Epithelial cell of proximal tubule (primary cell): ENCODE measurements around the gene MMP23B. TPM values are rescaled to one million over a fixed set of nuclear protein-coding genes. Genes with fewer than 3 reads are reported as not detected.
"Not testable (repeated sequence)": the region's sequence is repeated elsewhere in the genome, so short reads cannot be mapped to it uniquely, and the experiment has no call there.

Experiments
- DNase-seq: peaks from one replicate; pipeline ENCODE4 v3.0.0-alpha.2; 2011; ENCODE audit warnings: low read depth
- H3K4me3 ChIP-seq: 2 replicates; pipeline ENCODE4 v1.5.1; 2011; ENCODE audit warnings: low read depth, mild to moderate bottlenecking, low read length
- CTCF ChIP-seq: conservative IDR thresholded peaks from 2 replicates; pipeline ENCODE4 v1.5.1; 2012; ENCODE audit warnings: low read depth, mild to moderate bottlenecking, low read length
- total RNA-seq: library from RNA; depleted of rRNA; stranded (reverse); fragments of >200 nt; gene quantifications from 2 replicates; pipeline ENCODE4 v1.2.3, GENCODE V29; 2015

Gene MMP23B
- total RNA-seq, 1 donor from 2014 or later: 15.0 TPM

- H3K4me3 ChIP-seq: no peak overlapping the region
- no peak for DNase-seq
- TF ChIP-seq CTCF: no peak
These were observed 1.6 kb upstream of the MMP23B start for GRCh38 chr1:1630191-1630964.

GRCh38 chr1:1630965-1631781 is 800 bp upstream of the MMP23B start:
- no peak for TF ChIP-seq CTCF
- no peak for DNase-seq
- H3K4me3 ChIP-seq: no peak overlapping the region

GRCh38 chr1:1633409-1633808 is 1.4 kb downstream of the MMP23B start:
- not testable (repeated sequence) for H3K4me3 ChIP-seq, DNase-seq

- not testable (repeated sequence) for H3K4me3 ChIP-seq, DNase-seq
These were observed 2.6 kb downstream of the MMP23B start for GRCh38 chr1:1634613-1635012.

- not testable (repeated sequence) for DNase-seq, H3K4me3 ChIP-seq
These were observed 4.9 kb downstream of the MMP23B start for GRCh38 chr1:1636621-1637478.

GRCh38 chr1:1637479-1637875 is 5.5 kb downstream of the MMP23B start:
- H3K4me3 ChIP-seq, DNase-seq: not testable (repeated sequence)

- not testable (repeated sequence) for H3K4me3 ChIP-seq, DNase-seq
These were observed 6.6 kb downstream of the MMP23B start for GRCh38 chr1:1638528-1638927.

- not testable (repeated sequence) for H3K4me3 ChIP-seq, DNase-seq
These were observed 7.4 kb downstream of the MMP23B start for GRCh38 chr1:1639368-1639767.

- H3K4me3 ChIP-seq, DNase-seq: not testable (repeated sequence)
These were observed 8.1 kb downstream of the MMP23B start for GRCh38 chr1:1640081-1640480.

- not testable (repeated sequence) for H3K4me3 ChIP-seq, DNase-seq
These were observed 8.9 kb downstream of the MMP23B start for GRCh38 chr1:1640711-1641461.

- DNase-seq, H3K4me3 ChIP-seq: not testable (repeated sequence)
These were observed 14.4 kb downstream of the MMP23B start for GRCh38 chr1:1646326-1646725.

GRCh38 chr1:1647567-1648241 is 15.7 kb downstream of the MMP23B start:
- not testable (repeated sequence) for DNase-seq, H3K4me3 ChIP-seq

GRCh38 chr1:1648265-1648664 is 16.3 kb downstream of the MMP23B start:
- H3K4me3 ChIP-seq, DNase-seq: not testable (repeated sequence)
